OCI-M2 (cell line): ENCODE measurements around the gene CMIP.

Experiments
- DNase-seq: peaks from one replicate; lab custom pipeline; 2025; ENCODE audit not compliant: unreplicated experiment; lab: John Stamatoyannopoulos, UW

The CMIP gene

DNA sequence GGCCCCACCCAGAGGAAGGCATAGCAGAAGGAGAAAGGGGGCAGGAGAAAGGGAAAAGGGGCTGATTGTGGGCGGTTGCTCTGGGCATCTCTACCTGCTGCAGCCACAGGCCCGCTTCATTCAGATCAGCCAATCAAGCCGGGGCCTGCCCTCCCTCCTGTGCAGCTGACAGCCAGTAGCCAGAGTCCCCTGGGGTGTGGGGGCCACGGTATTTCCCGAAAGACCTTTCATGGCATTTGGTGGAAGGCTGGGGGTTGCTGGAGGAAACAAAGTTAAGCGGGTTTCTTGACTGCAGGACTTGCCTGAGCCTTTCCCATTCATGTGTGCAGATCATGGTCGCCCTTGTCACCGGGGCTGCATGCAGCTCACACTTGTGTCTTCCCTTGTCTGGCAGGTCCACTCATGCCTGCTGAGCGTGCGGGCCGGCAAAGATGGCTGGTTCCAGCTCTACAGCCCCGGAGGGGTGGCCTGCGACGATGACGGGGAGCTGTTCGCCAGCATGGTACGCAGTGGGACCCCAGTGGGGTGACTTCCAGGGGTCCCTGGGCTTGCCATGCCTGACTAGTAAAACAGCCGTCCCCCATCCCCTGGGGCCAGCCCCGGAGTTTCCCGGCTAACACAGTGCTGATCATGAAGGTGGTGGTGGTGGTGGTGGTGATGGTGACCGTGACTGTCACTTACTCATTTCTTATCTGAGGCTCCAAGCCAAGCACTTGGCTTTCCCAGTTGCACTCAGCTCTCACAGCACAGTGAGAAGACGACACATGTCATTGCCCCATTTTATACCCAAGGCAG lies 251.8 kb downstream of the CMIP start:
- no peak for DNase-seq

DNA sequence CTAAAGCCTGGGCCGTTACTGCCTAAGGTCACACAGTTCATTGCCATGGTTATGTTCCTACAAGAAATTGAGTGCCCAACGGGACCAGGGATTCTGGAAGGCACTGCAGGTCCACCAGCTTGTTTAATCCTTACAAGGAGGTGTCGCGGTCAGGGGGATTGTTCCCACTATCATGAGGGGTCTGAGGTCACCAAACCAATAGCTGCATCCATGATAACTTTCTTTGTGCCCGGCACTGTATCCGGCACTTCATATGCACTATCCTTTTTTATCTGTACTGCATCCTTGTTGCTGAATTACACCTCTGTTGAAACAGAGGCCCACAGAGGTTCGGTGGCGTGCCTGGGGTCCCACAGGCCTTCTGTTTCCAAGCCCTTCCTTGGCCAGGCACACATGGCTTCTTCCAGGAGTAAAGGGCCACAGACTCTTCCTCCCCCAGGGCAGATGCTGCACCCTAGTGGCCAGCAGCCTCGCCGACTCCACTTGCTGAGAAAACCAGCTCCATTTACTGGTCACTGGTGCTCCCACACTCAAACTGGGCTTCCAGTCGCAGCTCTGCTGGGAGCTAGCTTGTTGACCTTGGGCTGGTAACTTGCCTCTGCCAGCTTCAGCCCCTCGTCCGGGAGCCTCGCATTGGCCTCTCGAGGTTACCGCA lies 252.5 kb downstream of the CMIP start:
- no peak for DNase-seq

DNA sequence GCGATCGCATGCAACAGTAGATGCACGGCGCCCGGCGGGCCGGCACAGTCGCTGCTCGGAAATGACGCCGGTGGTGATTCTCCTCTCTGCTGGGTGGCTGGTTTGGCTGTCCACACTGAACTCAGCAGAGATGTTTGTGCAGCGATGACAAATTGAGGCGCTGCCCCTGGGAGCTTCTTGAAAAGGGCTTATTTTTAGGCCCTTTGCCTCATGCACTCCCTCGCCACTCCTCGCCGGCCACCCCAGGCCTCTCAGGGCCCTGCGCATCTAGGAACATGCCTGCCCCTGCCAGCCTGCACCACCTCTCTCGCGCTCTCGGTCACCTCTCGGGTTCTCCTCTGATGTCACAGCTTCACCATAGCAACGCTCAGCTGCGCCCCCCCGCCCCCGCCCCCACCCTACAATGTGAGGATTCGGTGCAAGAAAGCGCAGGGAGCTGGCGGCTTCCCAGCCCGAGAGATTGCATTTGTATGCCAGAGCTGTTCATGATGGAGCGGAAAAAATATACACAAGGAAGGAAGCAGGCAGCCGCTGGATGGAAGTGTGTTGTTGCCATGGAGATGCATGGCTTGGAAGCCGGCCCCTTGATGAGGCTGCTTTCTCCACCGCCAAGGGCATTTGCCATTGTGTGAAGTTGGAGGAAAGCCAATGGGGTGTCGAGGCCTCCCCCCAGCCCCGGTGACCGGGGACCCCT lies 253.2 kb downstream of the CMIP start:
- DNase-seq, result no peak

DNA sequence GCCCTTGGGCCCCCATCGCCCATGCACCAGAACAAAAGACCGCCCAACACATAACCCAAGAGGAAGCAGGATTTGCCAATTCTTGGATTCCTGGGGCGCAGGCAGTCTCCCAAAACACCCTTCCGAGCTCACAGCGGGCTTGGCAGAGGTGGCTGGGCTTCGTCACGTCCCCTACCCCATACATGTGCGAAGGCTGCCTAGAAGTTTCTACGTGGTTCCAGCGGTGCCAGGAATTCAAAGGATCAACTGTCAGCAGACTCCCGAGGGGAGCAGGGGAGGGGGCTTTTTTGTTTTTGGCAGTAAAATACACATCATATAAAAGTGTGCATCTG lies 253.7 kb downstream of the CMIP start:
- DNase-seq, result no peak

DNA sequence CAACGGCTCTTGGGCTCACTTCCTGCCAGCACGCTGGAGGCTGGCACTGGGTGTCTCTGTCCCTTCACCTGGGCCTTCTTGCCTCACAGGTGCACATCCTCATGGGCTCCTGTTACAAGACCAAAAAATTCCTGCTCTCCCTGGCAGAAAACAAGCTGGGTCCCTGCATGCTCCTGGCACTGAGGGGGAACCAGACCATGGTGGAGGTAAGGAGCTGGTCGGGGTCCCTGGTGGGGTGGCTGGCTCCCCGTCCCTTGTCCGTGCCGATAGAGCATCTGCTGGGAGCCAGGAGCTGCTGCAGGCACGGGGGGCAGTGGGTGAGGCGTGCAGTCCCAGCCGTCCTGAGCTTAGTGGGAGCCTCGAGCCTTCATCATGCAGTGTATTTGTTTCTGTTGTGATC lies 255.0 kb downstream of the CMIP start:
- no peak for DNase-seq

DNA sequence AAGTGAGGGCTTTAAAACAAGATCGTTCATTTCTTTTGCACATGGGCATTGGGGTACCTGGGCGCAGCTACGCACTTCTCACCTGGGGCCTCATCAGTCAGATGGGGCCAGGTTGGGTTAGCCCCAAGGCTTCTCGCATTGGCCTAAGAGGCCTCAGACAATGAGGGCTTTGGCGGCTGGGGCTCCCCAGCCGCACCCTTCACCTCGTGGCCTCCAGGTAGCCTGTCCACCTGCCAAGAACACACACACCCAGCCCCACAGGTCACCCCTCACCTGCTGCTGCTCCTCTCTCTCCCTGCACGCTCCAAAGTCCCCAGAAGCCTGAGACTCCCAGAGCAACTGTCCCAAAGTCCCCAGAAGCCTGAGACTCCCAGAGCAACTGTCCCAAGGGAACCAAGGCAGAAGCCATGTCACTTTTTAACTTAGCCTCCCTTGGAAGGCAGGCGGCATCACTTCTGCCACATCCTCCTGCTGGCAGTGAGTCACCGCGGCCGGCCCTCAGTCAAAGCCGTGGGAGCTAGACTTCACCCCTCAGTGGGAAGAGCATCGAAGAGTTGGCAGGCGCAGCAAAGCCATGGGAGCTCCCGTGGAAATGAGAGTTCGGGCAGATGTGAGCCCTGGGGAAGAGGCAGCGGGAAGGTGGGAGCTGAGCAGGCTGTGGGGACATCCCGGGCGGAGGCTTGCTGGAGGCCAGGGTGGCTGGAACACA lies 255.6 kb downstream of the CMIP start:
- DNase-seq, result no peak

DNA sequence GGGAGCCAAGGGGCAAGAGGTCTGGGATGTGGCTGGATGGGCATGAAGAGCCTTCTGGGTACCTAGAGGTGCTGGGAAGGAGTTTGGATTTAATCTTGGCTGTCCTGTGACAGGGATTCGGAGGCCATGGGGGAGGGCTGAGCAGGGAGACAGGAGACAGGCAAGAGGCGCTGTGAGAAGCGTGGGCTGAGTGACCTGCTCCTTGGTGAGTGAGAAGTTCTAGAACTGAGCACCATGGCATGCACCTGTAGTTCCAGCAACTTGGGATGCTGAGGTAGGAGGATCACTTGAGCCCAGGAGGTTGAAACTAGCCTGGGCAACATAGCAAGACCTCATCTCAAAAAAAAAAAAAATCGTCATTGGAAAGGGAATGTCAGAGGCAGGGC lies 256.2 kb downstream of the CMIP start:
- DNase-seq, result no peak

DNA sequence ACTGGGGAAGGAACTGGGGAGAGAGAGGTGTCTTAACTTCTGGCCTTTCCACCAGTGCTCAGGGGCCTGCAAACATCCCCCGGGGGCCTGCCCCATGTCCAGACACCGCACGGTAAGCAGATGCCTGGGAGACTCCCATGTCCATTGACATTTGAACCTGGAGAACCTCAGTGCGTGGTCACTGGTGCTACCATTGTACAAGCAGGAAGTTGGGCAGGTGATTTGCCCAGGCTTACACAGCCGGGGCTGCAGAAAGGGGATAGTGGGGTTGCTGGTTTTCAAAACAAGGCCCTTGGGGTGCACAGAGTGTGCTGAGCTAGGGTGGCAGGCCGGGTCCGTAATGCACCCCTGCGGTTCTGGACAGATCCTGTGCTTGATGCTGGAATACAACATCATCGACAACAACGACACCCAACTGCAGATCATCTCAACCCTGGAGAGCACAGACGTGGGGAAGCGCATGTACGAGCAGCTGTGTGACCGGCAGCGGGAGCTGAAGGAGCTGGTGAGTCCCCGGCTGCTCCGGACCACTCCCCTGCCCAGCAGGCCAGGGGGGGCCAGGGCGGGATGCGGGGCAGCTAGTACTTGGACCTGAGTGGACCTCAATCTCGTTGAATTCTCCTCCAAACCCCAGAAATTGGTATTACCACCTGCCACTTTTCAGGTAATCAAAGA lies 256.8 kb downstream of the CMIP start:
- DNase-seq, result no peak

DNA sequence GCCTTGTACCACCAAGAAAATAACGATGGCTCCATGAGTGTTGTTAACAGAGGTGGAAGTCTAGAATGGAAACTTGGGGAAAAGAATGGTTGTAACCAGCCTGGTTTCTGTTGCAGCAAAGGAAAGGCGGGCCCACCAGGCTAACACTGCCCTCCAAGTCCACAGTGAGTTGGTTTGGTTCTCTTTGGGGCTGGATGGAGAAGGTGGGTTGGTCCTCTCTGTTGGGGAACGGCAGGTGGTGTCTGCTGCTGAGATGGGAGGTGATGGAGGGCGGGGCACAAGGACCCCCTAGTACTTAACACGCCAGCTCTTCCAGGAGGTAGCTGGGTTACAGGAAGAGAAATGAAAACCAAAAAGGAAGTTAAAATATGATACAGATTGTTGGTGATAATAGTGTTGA lies 257.9 kb downstream of the CMIP start:
- no peak for DNase-seq

DNA sequence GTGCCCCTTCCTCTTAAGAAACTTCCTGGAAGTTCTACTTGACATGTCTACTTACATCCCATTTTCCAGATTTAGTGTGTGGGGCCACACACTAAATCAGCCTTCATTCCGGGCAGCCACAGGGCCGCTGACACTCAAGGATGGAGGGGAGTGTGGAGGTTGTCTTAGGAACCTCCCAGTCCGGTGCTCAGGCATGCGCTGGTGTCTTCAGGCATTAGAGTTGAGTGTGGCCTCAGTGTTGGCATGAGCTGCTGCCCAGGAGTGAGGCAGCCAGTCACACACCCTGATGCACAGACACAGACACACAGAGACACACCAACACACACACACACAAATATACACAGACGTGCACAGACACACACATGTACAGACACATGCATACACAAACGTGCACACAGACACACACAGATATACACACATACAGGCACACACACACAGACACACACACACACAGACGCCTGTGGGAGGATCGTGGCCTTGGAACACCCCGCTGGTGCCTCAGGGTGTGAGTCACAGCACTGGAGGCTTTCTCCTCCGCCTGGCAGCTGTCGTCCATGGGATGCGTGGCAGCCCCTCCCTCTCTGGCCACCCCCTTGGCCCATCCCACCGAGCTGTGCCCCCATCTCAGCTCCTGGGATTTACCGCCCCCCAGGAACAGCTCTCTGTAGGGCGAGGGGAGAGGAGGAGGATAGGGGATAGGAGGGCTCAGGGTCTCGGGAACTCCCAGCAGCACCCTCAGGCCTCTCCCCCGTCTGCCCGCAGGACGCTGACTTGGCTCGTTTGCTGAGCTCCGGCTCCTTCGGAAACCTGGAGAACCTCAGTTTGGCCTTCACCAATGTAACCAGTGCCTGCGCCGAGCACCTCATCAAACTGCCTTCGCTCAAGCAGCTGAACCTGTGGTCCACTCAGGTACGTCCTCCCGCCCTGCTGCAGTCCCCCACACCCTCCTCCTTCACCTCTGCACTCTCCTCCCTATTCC lies 258.9 kb downstream of the CMIP start:
- no peak for DNase-seq

DNA sequence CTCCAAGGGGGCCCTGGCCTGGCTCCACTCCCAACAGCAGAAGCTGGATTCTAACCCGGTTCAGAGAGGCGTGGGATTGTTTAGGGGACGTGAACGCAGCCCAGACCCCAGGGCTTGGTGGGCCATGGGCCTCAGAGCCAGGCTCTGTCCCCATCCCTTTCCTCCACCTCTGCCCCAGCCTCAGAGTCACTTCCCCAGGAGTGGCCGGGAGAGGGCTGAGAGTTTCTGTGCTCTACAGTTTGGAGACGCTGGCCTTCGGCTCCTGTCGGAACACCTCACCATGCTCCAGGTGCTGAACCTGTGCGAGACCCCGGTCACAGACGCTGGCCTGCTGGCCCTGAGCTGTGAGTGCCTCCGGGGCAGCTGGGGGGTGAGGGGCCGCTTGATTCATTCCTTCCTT lies 260.7 kb downstream of the CMIP start:
- DNase-seq, result no peak

DNA sequence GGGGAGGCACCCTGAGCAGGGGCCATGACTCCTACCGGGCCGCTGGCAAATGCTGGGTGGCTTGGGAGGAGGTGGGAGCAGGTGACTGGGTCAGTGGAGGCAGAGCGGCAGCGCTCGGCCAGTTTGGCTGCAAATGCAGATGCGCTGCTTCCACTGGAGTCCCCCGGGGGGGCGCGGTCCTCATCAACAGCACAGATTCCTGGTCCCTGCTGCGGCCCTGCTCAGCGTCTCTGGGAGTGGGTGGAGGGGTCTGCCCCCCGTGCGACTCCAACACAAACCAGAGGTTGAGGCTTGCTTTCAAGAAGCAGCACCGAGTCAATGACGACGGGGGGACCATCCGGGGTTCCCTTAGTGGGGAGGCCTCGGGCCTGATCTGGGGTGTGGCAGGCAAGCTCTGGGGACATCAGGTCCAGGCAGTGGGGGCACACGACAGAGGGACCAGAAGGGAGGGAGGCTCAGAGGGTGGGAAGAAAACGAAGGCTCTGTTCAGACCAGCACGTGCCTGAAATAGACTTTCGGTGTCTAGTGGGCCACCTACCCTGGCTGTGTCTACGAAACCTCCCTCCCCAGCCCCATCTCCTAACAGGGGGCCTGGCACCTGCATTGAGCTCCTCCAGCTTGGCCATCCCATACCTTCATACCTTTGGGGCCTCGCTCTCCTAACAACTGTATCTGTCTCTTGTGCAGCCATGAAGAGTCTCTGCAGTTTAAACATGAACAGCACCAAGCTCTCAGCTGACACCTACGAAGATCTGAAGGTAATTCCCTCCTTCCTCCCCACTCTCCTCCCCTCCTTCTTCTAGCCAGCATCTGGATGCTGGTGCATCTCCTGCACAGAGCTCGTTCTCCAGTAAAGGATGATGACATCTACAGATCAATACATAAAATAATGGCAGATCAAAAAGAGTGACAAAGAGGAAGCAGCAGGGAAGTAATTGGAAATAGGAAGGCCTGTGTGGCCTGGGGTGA lies 262.0 kb downstream of the CMIP start:
- DNase-seq, result no peak

DNA sequence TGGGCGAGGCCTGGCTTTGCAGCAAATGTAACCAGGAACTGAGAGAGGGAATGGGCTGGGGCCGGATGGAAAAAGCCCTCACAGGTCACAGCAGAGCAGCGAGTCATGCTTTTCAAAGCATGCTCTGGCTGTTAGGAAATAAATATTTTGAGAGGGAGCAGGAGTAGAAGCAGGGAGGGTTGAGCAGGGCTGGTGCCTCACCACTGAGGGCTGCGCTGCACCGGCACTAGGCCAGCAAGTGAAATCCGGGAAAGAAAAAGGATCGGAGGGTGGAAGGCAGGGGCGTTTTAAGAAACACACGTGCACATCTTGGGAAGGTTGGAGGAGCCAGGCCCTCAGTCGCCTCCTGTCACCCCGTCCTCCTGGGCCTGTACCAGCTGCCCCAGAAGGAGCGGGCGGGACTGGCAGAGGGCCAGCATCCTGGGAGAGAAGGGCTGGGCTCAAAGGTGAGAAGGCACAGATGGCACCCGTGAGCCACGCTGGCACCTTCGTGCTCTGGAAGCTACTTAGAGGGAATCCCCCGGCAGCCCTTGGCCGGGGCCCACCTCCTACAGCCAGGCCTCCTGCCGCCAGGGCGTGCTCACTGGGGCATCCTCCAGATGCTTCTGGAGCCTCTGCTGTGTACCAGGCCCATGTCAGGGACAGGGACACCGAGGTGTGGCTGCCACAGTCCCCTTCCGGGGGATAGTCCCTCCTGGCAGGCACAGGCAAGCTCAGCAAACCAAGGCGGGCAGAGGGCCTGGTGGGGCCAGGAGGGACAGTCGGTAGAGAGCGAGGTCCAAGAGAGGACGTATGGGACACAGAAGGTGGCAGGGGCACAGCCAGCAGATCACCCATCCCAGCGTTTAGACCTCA lies 263.0 kb downstream of the CMIP start:
- DNase-seq, result no peak

DNA sequence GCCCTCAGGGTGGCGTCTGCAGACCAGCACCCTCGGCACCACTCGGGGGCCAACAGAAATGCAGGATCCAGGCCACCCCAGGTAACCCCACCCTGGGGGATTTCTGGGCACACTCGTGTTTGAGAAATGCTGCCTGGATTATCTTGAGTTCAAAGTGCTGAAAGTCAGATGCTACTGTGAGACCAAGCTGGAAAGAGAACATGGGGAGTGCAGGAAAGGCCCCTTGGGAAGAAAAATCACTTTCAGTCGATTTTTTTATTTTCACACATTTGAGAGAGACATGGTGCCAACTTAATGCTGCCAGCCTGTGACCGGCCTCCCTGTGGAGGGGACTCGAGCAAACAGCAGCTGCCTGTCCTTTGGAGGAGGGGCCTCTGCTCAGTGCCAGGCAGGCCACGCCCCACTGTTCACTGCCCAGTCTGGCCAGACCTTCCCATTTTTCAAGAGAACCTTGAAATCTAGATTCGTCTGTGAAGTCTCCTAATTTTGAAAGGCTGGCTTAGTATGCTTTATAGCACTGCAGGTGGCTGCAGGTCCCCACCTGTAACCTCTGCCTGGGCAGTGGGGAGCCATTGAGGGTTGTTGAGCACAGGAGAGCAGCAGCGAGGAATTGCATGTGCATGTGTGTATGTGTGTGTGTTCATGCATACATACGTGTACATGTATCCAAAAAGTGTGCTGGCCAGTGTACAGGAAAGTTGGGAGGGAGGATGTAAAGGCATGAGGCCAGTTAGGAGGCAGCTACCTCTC lies 263.8 kb downstream of the CMIP start:
- DNase-seq, result no peak

DNA sequence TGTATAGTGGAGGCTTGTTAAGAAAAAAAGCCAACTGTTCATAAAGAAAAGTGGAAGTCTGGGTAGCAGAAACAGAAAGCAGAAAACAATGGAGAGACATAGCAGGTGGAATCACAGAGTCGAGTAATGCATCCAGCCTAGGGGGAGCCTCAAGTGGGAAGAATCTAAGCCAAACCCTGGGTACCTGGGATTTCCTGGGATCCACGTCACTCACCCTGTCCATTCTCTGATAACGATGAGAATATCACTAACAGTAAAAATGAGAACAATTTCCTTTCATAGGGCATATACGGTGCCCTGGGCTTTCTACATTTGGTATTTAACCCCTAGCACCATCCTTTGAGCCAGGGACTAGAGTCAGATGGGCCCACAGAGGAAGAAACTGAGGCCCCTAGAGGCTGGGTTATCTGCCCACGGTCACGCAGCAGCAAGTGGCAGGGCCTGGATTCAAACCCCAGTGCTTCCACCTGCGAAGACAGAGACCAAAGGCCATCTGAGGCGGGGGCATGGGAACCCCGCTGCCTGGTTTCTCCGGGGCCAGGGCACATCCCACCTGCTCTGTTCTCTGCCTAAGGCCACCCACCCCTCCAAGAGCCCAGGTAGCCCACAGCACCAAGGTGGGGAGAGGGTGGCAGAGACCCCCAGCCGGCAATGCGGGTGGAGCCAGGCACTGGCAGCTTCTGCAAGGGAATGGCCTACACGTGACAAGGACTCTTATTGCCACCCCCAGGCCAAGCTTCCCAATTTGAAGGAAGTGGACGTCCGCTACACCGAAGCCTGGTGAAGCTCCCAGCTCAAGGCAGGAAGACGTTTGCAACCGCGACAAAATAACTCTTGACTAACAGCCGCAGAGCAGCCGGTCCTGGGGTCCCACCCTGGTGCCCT lies 264.6 kb downstream of the CMIP start:
- no peak for DNase-seq

DNA sequence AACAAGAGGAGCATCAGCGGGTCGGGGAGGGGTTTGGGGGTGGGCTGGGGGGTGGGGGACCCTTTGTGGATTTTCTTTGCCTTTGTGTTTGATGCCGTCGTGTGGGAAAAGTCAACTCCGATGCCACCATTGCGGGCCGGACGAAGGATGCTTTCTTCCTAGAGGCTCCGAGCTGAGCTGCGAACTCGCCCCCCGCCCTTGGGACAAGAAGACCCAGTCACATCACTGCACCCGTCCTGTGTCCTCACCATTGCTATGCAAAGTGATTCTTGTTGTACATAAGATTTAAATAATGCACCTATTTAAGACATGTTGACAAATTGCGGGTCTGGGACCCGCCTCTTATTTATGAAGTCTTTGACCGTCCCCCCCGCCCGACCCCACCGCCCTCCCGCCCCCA lies 265.4 kb downstream of the CMIP start:
- no peak for DNase-seq
